Measurements from ENCODE around the gene NUTM2G. TPM values are rescaled to one million over a fixed set of nuclear protein-coding genes. Genes with fewer than 3 reads are reported as not detected.
"Not testable (repeated sequence)": the region's sequence is repeated elsewhere in the genome, so short reads cannot be mapped to it uniquely, and the experiment has no call there.

The NUTM2G gene
- total and polyA plus RNA-seq, 10 of the 15 experiments (the other 5 are each of a cell fraction or from before 2014, with no cell fraction given) = 0.03 to 0.39 (median 0.09) TPM; not detected in 6

DNA sequence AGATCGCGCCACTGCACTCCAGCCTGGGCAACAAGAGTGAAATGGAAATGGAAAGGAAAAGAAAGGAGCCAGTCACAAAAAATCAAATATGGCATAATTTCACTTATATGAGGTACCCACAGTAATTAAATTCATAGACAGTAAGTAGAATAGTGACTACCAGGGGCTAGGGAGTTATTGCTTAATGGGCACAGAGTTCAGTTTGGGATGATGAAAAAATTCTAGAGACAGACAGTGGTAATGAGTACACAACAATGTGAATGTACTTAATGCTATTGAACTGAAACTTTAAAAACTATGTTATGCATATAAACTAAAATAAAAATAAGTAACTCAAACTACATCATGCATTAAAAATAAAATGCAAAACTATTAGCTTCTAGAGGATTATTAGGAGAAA, 56.2 kb downstream of the NUTM2G start:
- intact Hi-C loops (cut with micrococcal nuclease; ENCODE audit: unreplicated experiment); H3K4me2 ChIP-seq (ENCODE audit: control insufficient read depth, insufficient read depth); DNase-seq (ENCODE audit: low read depth, low spot score); H3K9ac ChIP-seq (ENCODE audit: control insufficient read depth, insufficient read depth, low read length); H2AFZ ChIP-seq (ENCODE audit: control insufficient read depth, low read depth, low read length); H3K27me3 ChIP-seq (replicated peaks in 1 of 2; ENCODE audit: control insufficient read depth in 2 of 2, insufficient read depth in 2 of 2, low read length in 1 of 2); RAD21 ChIA-PET (ENCODE audit: unreplicated experiment); H3K4me3 ChIP-seq; H4K20me1 ChIP-seq (ENCODE audit: control insufficient read depth, insufficient read depth); H3K27ac ChIP-seq (ENCODE audit: control insufficient read depth, insufficient read depth); POLR2A ChIA-PET; SMC1A ChIA-PET (ENCODE audit: uncharacterized antibody, unreplicated experiment); CTCF ChIA-PET; ATAC-seq; FAIRE-seq; BruUV-seq (replicated peaks); H3K36me3 ChIP-seq (ENCODE audit: control insufficient read depth in 2 of 2, insufficient read depth in 2 of 2, low read length in 1 of 2); H3K9me3 ChIP-seq (replicated peaks; ENCODE audit: control insufficient read depth, insufficient read depth, low read length); in situ Hi-C loops (cut with MboI); H3K4me1 ChIP-seq (ENCODE audit: control insufficient read depth, insufficient read depth, low read length): not testable (repeated sequence)
- H3K79me2 ChIP-seq (ENCODE audit: control insufficient read depth, insufficient read depth, low read length) = peaks cover 14% of the 10 kb centered on the region
- WGBS (ENCODE audit: insufficient coverage, insufficient replicate concordance, low lambda C conversion rate, missing lambda C conversion rate) = 100% methylated on average over 2 of the region's 2 CpGs

Other genes starting within 250 kb of the NUTM2G start
- gene ZNF510, start 150.8 kb upstream of the NUTM2G start, total RNA-seq (2014; rRNA removed) = 11.8 and 12.2 TPM in 2 replicates
- gene ZNF510, start 150.8 kb upstream of the NUTM2G start, total RNA-seq (2014; rRNA removed; fragmentation: Illumina TruSeq; extraction: Trizol) = 11.8 and 12.7 TPM in 2 replicates
- 6.9 and 7.2 TPM in 2 replicates for gene ZNF510, start 150.8 kb upstream of the NUTM2G start, total RNA-seq (2021)
- 11.3 and 12.3 TPM in 2 replicates for gene ZNF510, start 150.8 kb upstream of the NUTM2G start, polyA plus RNA-seq (2011; rRNA removed)
- gene ZNF510, start 150.8 kb upstream of the NUTM2G start, polyA plus RNA-seq (2014; fragmentation: Illumina TruSeq; extraction: Trizol) = 9.4 and 10.7 TPM in 2 replicates
- gene ZNF510, start 150.8 kb upstream of the NUTM2G start, polyA plus RNA-seq (2014; fragmentation: Nextera tagmentation; extraction: Ambion mirVana) = 1 to 10 TPM; 2.8 to 3.3 TPM
- 7.3 and 7.5 TPM in 2 replicates for gene ZNF510, start 150.8 kb upstream of the NUTM2G start, polyA plus RNA-seq (2014; rRNA removed)
- gene ZNF510, start 150.8 kb upstream of the NUTM2G start, polyA plus RNA-seq (2016; fragmentation: Nextera tagmentation; extraction: Ambion mirVana) = 1 to 10 TPM; 3.9 to 4.0 TPM
- 4.2 and 5.1 TPM in 2 replicates for gene ZNF782, start 74.3 kb upstream of the NUTM2G start, total RNA-seq (2014; rRNA removed)
- 7.8 and 9.0 TPM in 2 replicates for gene ZNF782, start 74.3 kb upstream of the NUTM2G start, total RNA-seq (2014; rRNA removed; fragmentation: Illumina TruSeq; extraction: Trizol)
- 5.9 and 6.2 TPM in 2 replicates for gene ZNF782, start 74.3 kb upstream of the NUTM2G start, total RNA-seq (2021)
- gene ZNF782, start 74.3 kb upstream of the NUTM2G start, polyA plus RNA-seq (2011; rRNA removed) = 4.8 and 5.7 TPM in 2 replicates
- 5.1 and 5.6 TPM in 2 replicates for gene ZNF782, start 74.3 kb upstream of the NUTM2G start, polyA plus RNA-seq (2014; fragmentation: Illumina TruSeq; extraction: Trizol)
- gene ZNF782, start 74.3 kb upstream of the NUTM2G start, polyA plus RNA-seq (2014; fragmentation: Nextera tagmentation; extraction: Ambion mirVana) = under 1 TPM; 0.55 to 0.82 TPM
- gene ZNF782, start 74.3 kb upstream of the NUTM2G start, polyA plus RNA-seq (2014; rRNA removed) = 3.4 and 4.7 TPM in 2 replicates
- gene ZNF782, start 74.3 kb upstream of the NUTM2G start, polyA plus RNA-seq (2016; fragmentation: Nextera tagmentation; extraction: Ambion mirVana) = 1 to 10 TPM; 1.1 to 4.1 TPM
- 0.11 and 0.22 TPM in 2 replicates for gene CTSV, start 110.3 kb downstream of the NUTM2G start, total RNA-seq (2014; rRNA removed)
- 0.05 and 0.13 TPM in 2 replicates for gene CTSV, start 110.3 kb downstream of the NUTM2G start, total RNA-seq (2014; rRNA removed; fragmentation: Illumina TruSeq; extraction: Trizol)
- gene CTSV, start 110.3 kb downstream of the NUTM2G start, total RNA-seq (2021) = 0.21 and 0.36 TPM in 2 replicates
- gene CTSV, start 110.3 kb downstream of the NUTM2G start, polyA plus RNA-seq (2011; rRNA removed) = 0.19 and 0.30 TPM in 2 replicates
- gene CTSV, start 110.3 kb downstream of the NUTM2G start, polyA plus RNA-seq (2014; fragmentation: Illumina TruSeq; extraction: Trizol) = 0.10 TPM in 1 of 2 replicates, not detected in the other
- gene CTSV, start 110.3 kb downstream of the NUTM2G start, polyA plus RNA-seq (2014; fragmentation: Nextera tagmentation; extraction: Ambion mirVana) = under 1 TPM in 1 of 2 experiments, not detected in 1; 0.51 TPM
- gene CTSV, start 110.3 kb downstream of the NUTM2G start, polyA plus RNA-seq (2014; rRNA removed) = 0.16 and 0.19 TPM in 2 replicates
- gene CTSV, start 110.3 kb downstream of the NUTM2G start, polyA plus RNA-seq (2016; fragmentation: Nextera tagmentation; extraction: Ambion mirVana) = under 1 TPM; 0.11 to 0.38 TPM